SK-N-MC (cell line): ENCODE measurements around the gene MYLIP.

Source experiments
- EZH2 ChIP-seq: fragments of 200-600 bp; sonication (generic); IDR thresholded peaks from one replicate; pipeline ENCODE4 v1.6.1; 2017; ENCODE audit warnings: antibody characterized with exemption
- POLR2AphosphoS5 ChIP-seq: IDR thresholded peaks from 2 replicates; pipeline ENCODE4 v1.6.1; 2012; ENCODE audit warnings: mild to moderate bottlenecking, low read depth, low read length, borderline replicate concordance

DNA sequence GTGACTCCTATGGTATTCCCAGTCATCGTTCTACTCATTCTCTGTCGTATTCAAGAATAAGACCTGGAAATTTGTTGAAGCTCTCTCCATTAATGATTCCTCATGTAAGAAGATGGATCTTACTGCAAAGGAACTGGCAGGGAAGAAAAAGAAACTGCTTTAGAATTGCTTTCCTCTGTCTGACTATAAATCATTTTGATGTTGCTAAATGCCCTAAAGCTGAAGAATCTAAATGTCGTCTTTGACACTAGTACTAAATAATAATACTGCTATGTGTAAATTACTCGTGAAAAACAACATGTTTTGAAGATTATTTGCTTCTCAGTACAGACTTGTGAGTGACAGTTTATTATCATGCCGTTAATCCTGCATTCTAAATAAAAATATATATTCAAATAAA lies 20.5 kb upstream of the MYLIP start:
- TF ChIP-seq POLR2AphosphoS5: no peak
- no peak for TF ChIP-seq EZH2
